ENCODE results near the gene XPNPEP2. TPM values are rescaled to one million over a fixed set of nuclear protein-coding genes. Genes with fewer than 3 reads are reported as not detected.

Gene XPNPEP2
- total RNA-seq, 1 donor, result not detected

GRCh38 chrX:129781680-129782495 lies 43.1 kb downstream of the XPNPEP2 start:
- no peak overlapping the region for H3K4me3 ChIP-seq (ENCODE audit: insufficient read depth, low read length)

GRCh38 chrX:129782706-129783105 lies 43.9 kb downstream of the XPNPEP2 start:
- H3K4me2 ChIP-seq (ENCODE audit: insufficient read depth, low read length), result no peak overlapping the region
- no peak for TF ChIP-seq CTCF (IDR thresholded peaks at IDR 0.05; ENCODE audit: extremely low read depth, low read depth, low read length)
- H3K79me2 ChIP-seq (ENCODE audit: insufficient read depth, low read length), result no peaks in the 10 kb centered on the region
- no peaks in the 10 kb centered on the region for H3K4me1 ChIP-seq (ENCODE audit: insufficient read depth, low read length)
- H2AFZ ChIP-seq (ENCODE audit: low read length), result no peak overlapping the region
- no peaks in the 10 kb centered on the region for H3K9me3 ChIP-seq (ENCODE audit: low read depth, low read length)
- no peaks in the 10 kb centered on the region for H3K36me3 ChIP-seq (ENCODE audit: insufficient read depth, low read length)
- no peaks in the 10 kb centered on the region for H4K20me1 ChIP-seq (ENCODE audit: insufficient read depth, low read length)
- H3K27me3 ChIP-seq (ENCODE audit: insufficient read depth, low read length), result no peaks in the 10 kb centered on the region
- no peak overlapping the region for H3K4me3 ChIP-seq (ENCODE audit: insufficient read depth, low read length)
- no peak overlapping the region for H3K27ac ChIP-seq (ENCODE audit: low read depth, low read length)
- peak; percentile 55 for DNase-seq (ENCODE audit: insufficient read length, low spot score, missing footprints)

More at GRCh38 chrX:129781680-129782495, 43.1 kb downstream of the XPNPEP2 start:
- H3K4me1 ChIP-seq (ENCODE audit: insufficient read depth, low read length), result no peaks in the 10 kb centered on the region
- H3K27me3 ChIP-seq (ENCODE audit: insufficient read depth, low read length), result no peaks in the 10 kb centered on the region
- no peak for TF ChIP-seq CTCF (IDR thresholded peaks at IDR 0.05; ENCODE audit: extremely low read depth, low read depth, low read length)
- H3K36me3 ChIP-seq (ENCODE audit: insufficient read depth, low read length), result no peaks in the 10 kb centered on the region
- H3K27ac ChIP-seq (ENCODE audit: low read depth, low read length), result no peak overlapping the region
- H3K79me2 ChIP-seq (ENCODE audit: insufficient read depth, low read length), result no peaks in the 10 kb centered on the region
- peak; percentile 47 for DNase-seq (ENCODE audit: insufficient read length, low spot score, missing footprints)
- H3K9me3 ChIP-seq (ENCODE audit: low read depth, low read length), result no peaks in the 10 kb centered on the region
- H3K4me2 ChIP-seq (ENCODE audit: insufficient read depth, low read length), result no peak overlapping the region
- H2AFZ ChIP-seq (ENCODE audit: low read length), result no peak overlapping the region
- H4K20me1 ChIP-seq (ENCODE audit: insufficient read depth, low read length), result no peaks in the 10 kb centered on the region

DNA sequence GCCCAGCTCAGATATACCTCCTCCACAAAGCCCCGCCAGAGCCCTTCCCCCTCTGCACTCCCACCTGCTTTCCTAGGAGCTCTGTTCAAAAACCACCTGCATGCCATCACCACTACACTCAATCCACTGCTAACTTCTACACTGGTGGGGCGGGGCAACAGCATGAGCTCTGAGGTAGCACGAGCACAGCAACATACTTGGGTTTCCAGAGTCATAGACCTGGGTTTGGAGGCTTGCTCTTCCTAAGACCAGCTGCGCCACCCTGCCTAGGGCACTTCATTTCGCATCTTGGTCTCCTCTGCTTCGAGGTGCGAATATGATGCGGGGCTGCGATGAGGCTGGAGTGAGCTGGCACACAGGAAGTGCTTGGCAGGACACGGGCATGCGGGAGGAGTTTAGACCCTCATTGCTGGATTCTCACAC lies 44.5 kb downstream of the XPNPEP2 start:
- Histone ChIP-seq H2AFZ (ENCODE audit: low read length) (no peak overlapping the region), H3K36me3 (ENCODE audit: insufficient read depth, low read length) (no peaks in the 10 kb centered on the region), H3K9me3 (ENCODE audit: low read depth, low read length) (no peaks in the 10 kb centered on the region), H3K4me3 (ENCODE audit: insufficient read depth, low read length) (no peak overlapping the region), H3K4me2 (ENCODE audit: insufficient read depth, low read length) (no peak overlapping the region), H3K4me1 (ENCODE audit: insufficient read depth, low read length) (no peaks in the 10 kb centered on the region), H4K20me1 (ENCODE audit: insufficient read depth, low read length) (no peaks in the 10 kb centered on the region), H3K27ac (ENCODE audit: low read depth, low read length) (no peak overlapping the region), H3K79me2 (ENCODE audit: insufficient read depth, low read length) (no peaks in the 10 kb centered on the region), H3K27me3 (ENCODE audit: insufficient read depth, low read length) (no peaks in the 10 kb centered on the region)
- no peak for DNase-seq (ENCODE audit: insufficient read length, low spot score, missing footprints)
- no peak for TF ChIP-seq CTCF (IDR thresholded peaks at IDR 0.05; ENCODE audit: extremely low read depth, low read depth, low read length)

DNA sequence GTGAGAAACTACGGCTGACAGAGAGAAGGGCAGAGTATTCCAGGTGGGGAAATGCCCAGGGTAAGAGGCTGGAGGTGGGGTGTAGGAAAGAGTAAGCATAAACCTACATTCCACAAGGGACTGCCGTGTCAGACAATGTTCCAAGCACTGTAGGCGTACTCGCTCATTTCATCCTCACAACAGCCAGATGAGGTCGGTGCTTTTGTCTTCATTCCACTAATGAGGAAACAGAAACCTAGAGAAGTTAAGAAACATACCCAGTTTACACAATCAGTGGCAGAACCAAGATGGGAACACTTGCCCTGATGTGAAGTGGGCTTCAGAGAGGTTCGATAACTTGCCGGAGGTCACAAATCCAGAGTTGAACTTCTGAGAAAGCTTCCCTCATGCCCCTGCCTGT lies 45.6 kb downstream of the XPNPEP2 start:
- no peak for DNase-seq (ENCODE audit: insufficient read length, low spot score, missing footprints)
- H3K36me3 ChIP-seq (ENCODE audit: insufficient read depth, low read length), result no peaks in the 10 kb centered on the region
- no peak overlapping the region for H3K4me2 ChIP-seq (ENCODE audit: insufficient read depth, low read length)
- H3K27ac ChIP-seq (ENCODE audit: low read depth, low read length), result no peak overlapping the region
- H3K4me3 ChIP-seq (ENCODE audit: insufficient read depth, low read length), result no peak overlapping the region
- H3K79me2 ChIP-seq (ENCODE audit: insufficient read depth, low read length), result no peaks in the 10 kb centered on the region
- no peaks in the 10 kb centered on the region for H3K9me3 ChIP-seq (ENCODE audit: low read depth, low read length)
- no peak for TF ChIP-seq CTCF (IDR thresholded peaks at IDR 0.05; ENCODE audit: extremely low read depth, low read depth, low read length)
- no peaks in the 10 kb centered on the region for H4K20me1 ChIP-seq (ENCODE audit: insufficient read depth, low read length)
- H3K4me1 ChIP-seq (ENCODE audit: insufficient read depth, low read length), result no peaks in the 10 kb centered on the region
- no peak overlapping the region for H2AFZ ChIP-seq (ENCODE audit: low read length)
- H3K27me3 ChIP-seq (ENCODE audit: insufficient read depth, low read length), result no peaks in the 10 kb centered on the region
